ENCODE data around the gene PDGFB. TPM values are rescaled to one million over a fixed set of nuclear protein-coding genes. Genes with fewer than 3 reads are reported as not detected.

The PDGFB gene
- total RNA-seq, 5 donors from 2014 or later (not counting 1 experiment from before 2014, with no cell fraction given): 2.9 to 18.3 (median 4.6) TPM

GRCh38 chr22:39214383-39215069 lies 30.3 kb downstream of the PDGFB start:
- H3K27ac Mint-ChIP-seq: no peak overlapping the region
- CTCF ChIA-PET: interaction anchor here (1.1 to 1.6 kb wide), 3 partner anchors 29 to 98 kb away, joined by 3 to 7 read pairs (median 3); no protein-coding TSS in a partner anchor
- Histone ChIP-seq H3K27ac (ENCODE audit: low read length) (no peak overlapping the region), H3K4me1 (ENCODE audit: control insufficient read depth in 1 of 2, extremely low read depth in 1 of 2, insufficient read depth in 2 of 2, low read length in 2 of 2) (peaks cover 0 to 12% of the 10 kb centered on the region in 2 experiments), H3K27me3 (replicated peaks in 1 of 2; ENCODE audit: control insufficient read depth in 2 of 2, extremely low read depth in 1 of 2, insufficient read depth in 2 of 2, low read length in 1 of 2) (peaks cover 0 to 30% of the 10 kb centered on the region in 2 experiments), H3K4me3 (ENCODE audit: control insufficient read depth in 1 of 2, extremely low read depth in 1 of 2, low read length in 1 of 2) (no peak overlapping the region), H3K36me3 (ENCODE audit: control insufficient read depth in 2 of 2, extremely low read depth in 1 of 2, insufficient read depth in 1 of 2, low read length in 1 of 2) (no peaks in the 10 kb centered on the region), H3K9me3 (no peaks in the 10 kb centered on the region)
- POLR2A ChIA-PET: no interaction called here
- H3K9me3 Mint-ChIP-seq: no peaks in the 10 kb centered on the region
- H3K27me3 Mint-ChIP-seq: peaks cover 18 to 21% of the 10 kb centered on the region in 2 donors
- DNase-seq: no peak
- WGBS (ENCODE audit: insufficient coverage): 65% methylated on average over 5 of the region's 8 CpGs
- no peak overlapping the region for H3K4me3 Mint-ChIP-seq
- peaks cover 0 to 7% (median 4%) of the 10 kb centered on the region in 3 donors for H3K4me1 Mint-ChIP-seq
- ATAC-seq (replicated peaks in 1 of 4): no peak
- no peaks in the 10 kb centered on the region for H3K36me3 Mint-ChIP-seq

DNA sequence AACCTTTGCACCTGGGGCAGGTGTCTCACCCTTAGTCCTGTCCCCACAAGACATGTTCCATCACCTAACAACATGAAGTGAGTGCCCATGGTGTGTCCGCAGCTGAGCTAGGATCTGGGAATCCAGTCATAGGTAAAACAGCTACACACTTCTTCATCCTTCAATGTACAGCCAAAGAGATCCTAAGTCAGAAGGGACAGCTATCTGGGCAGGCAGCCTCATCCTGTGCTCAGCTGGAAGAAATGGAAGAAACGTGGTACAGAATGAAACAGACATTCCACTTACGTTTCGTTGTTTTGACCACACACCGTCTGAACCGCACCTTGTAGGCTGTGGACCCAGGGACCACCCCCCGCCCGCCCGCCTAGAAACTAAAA lies 30.8 kb downstream of the PDGFB start:
- Mint-ChIP-seq H3K36me3 (no peaks in the 10 kb centered on the region), H3K4me1 (peaks cover 0 to 7% (median 4%) of the 10 kb centered on the region in 3 donors), H3K27ac (no peak overlapping the region), H3K9me3 (no peaks in the 10 kb centered on the region), H3K4me3 (no peak overlapping the region), H3K27me3 (peaks cover 18 to 21% of the 10 kb centered on the region in 2 donors)
- peaks cover 0 to 27% of the 10 kb centered on the region in 2 experiments for H3K27me3 ChIP-seq (replicated peaks in 1 of 2; ENCODE audit: control insufficient read depth in 2 of 2, extremely low read depth in 1 of 2, insufficient read depth in 2 of 2, low read length in 1 of 2)
- H3K4me3 ChIP-seq (ENCODE audit: control insufficient read depth in 1 of 2, extremely low read depth in 1 of 2, low read length in 1 of 2): no peak overlapping the region
- H3K4me1 ChIP-seq (ENCODE audit: control insufficient read depth in 1 of 2, extremely low read depth in 1 of 2, insufficient read depth in 2 of 2, low read length in 2 of 2): peaks cover 0 to 12% of the 10 kb centered on the region in 2 experiments
- no peaks in the 10 kb centered on the region for H3K9me3 ChIP-seq
- no peaks in the 10 kb centered on the region for H3K36me3 ChIP-seq (ENCODE audit: control insufficient read depth in 2 of 2, extremely low read depth in 1 of 2, insufficient read depth in 1 of 2, low read length in 1 of 2)
- H3K27ac ChIP-seq (ENCODE audit: low read length): no peak overlapping the region
- ChIA-PET CTCF (no interaction called here), POLR2A (no interaction called here)
- no peak for DNase-seq
- 71% methylated on average over 7 of the region's 9 CpGs for WGBS (ENCODE audit: insufficient coverage)
- ATAC-seq (replicated peaks in 1 of 4): no peak

DNA sequence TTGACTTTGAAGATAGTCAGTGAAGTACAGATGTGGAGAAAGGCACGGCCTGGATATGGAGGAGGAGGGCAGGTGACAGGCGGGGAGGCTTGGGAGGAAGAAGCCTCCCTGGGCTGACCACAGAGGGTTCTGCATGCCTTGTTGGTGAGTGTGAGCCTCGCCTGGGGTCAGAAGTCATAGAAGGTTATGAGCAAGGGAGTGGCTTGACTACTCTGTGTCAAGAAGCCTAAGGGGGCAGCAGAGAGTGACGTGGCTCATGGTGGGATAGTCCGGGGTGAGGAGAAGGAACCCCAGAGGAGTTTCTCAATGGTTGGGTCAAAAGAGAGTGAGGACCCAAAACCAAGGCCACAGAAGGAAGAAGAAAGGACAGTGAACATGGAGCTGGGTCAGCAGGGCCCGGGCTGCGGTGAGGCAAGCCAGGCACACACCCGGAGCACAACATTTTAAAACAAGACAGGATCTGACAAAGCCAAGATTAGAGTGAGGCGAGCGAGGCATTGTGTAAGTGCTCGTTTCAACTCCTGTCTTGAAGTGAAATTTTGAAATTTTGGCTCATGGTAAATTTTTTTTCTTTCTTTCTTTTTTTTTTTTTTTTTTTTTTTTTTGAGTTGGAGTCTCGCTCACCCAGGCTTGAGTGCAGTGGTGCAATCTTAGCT lies 31.9 kb downstream of the PDGFB start:
- POLR2A ChIA-PET: interaction anchor here in 1 of 2 donors (0.6 kb wide), 1 partner anchor 1357 kb away, joined by 4 read pairs; no protein-coding TSS in a partner anchor
- no peaks in the 10 kb centered on the region for H3K36me3 ChIP-seq (ENCODE audit: control insufficient read depth in 2 of 2, extremely low read depth in 1 of 2, insufficient read depth in 1 of 2, low read length in 1 of 2)
- Mint-ChIP-seq H3K27ac (no peak overlapping the region), H3K36me3 (no peaks in the 10 kb centered on the region), H3K4me3 (no peak overlapping the region), H3K27me3 (peaks cover 18 to 21% of the 10 kb centered on the region in 2 donors), H3K9me3 (no peaks in the 10 kb centered on the region), H3K4me1 (peaks cover 4 to 10% (median 4%) of the 10 kb centered on the region in 3 donors)
- H3K4me3 ChIP-seq (ENCODE audit: control insufficient read depth in 1 of 2, extremely low read depth in 1 of 2, low read length in 1 of 2): no peak overlapping the region
- H3K27me3 ChIP-seq (replicated peaks in 1 of 2; ENCODE audit: control insufficient read depth in 2 of 2, extremely low read depth in 1 of 2, insufficient read depth in 2 of 2, low read length in 1 of 2): peaks cover 0 to 29% of the 10 kb centered on the region in 2 experiments
- no peak overlapping the region for H3K27ac ChIP-seq (ENCODE audit: low read length)
- no peak for DNase-seq
- 46% methylated on average over 7 of the region's 12 CpGs for whole genome bisulfite sequencing (ENCODE audit: insufficient coverage)
- CTCF ChIA-PET: interaction anchor here in 1 of 2 donors (0.7 kb wide), 1 partner anchor 42 kb away, joined by 3 read pairs; no protein-coding TSS in a partner anchor
- H3K9me3 ChIP-seq: no peaks in the 10 kb centered on the region
- ATAC-seq (replicated peaks in 1 of 4): no peak
- peaks cover 0 to 12% of the 10 kb centered on the region in 2 experiments for H3K4me1 ChIP-seq (ENCODE audit: control insufficient read depth in 1 of 2, extremely low read depth in 1 of 2, insufficient read depth in 2 of 2, low read length in 2 of 2)

GRCh38 chr22:39209756-39210155 lies 35.0 kb downstream of the PDGFB start:
- Histone ChIP-seq H3K36me3 (ENCODE audit: control insufficient read depth in 2 of 2, extremely low read depth in 1 of 2, insufficient read depth in 1 of 2, low read length in 1 of 2) (no peaks in the 10 kb centered on the region), H3K4me3 (ENCODE audit: control insufficient read depth in 1 of 2, extremely low read depth in 1 of 2, low read length in 1 of 2) (no peak overlapping the region), H3K9me3 (no peaks in the 10 kb centered on the region), H3K27ac (ENCODE audit: low read length) (no peak overlapping the region), H3K4me1 (ENCODE audit: control insufficient read depth in 1 of 2, extremely low read depth in 1 of 2, insufficient read depth in 2 of 2, low read length in 2 of 2) (peaks cover 0 to 30% of the 10 kb centered on the region in 2 experiments), H3K27me3 (replicated peaks in 1 of 2; ENCODE audit: control insufficient read depth in 2 of 2, extremely low read depth in 1 of 2, insufficient read depth in 2 of 2, low read length in 1 of 2) (peaks cover 0 to 14% of the 10 kb centered on the region in 2 experiments)
- ChIA-PET CTCF (no interaction called here), POLR2A (no interaction called here)
- H3K4me1 Mint-ChIP-seq: peaks cover 23 to 26% (median 24%) of the 10 kb centered on the region in 3 donors
- no peaks in the 10 kb centered on the region for H3K36me3 Mint-ChIP-seq
- 86% methylated on average over 8 of the region's 9 CpGs for WGBS (ENCODE audit: insufficient coverage)
- peaks cover 13 to 22% of the 10 kb centered on the region in 2 donors for H3K27me3 Mint-ChIP-seq
- no peak for DNase-seq
- no peak overlapping the region for H3K4me3 Mint-ChIP-seq
- no peak overlapping the region for H3K27ac Mint-ChIP-seq
- ATAC-seq (replicated peaks in 1 of 4): no peak
- H3K9me3 Mint-ChIP-seq: no peaks in the 10 kb centered on the region

DNA sequence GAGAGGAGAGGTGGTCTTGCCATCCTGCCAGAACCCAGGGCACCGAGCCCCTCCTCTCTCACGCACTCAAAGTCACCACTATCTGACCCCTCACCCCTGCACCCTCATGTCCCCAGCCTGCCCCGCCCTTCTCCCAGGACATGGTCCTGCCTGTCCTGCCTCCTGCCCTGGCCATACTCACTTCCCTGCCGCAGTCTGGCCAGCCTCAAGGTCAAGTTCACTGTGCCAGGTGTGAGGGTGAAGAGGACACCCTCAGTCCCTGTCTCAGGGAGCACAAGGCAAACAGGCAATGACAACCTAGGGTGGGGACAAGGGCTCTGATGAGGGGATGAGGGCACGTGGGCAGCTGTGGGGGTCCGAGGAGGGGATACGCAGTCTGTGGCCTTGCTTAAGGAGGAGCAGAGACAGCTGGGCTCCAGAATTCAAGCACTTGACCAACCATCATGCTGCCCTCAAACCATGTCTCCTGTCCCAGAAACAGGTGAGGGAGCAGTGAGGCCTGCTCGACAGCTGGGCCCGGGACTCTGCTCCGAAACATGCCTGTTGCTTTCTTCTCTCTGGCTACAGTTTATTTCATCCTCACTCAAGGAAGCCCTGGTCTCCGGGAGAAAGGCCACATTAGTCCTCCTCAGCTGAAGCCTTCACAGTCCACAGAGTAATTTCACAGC lies 36.6 kb downstream of the PDGFB start:
- Histone ChIP-seq H3K4me3 (ENCODE audit: control insufficient read depth in 1 of 2, extremely low read depth in 1 of 2, low read length in 1 of 2) (no peak overlapping the region), H3K9me3 (no peaks in the 10 kb centered on the region), H3K4me1 (ENCODE audit: control insufficient read depth in 1 of 2, extremely low read depth in 1 of 2, insufficient read depth in 2 of 2, low read length in 2 of 2) (peaks cover 0 to 36% of the 10 kb centered on the region in 2 experiments), H3K27ac (ENCODE audit: low read length) (no peak overlapping the region), H3K36me3 (ENCODE audit: control insufficient read depth in 2 of 2, extremely low read depth in 1 of 2, insufficient read depth in 1 of 2, low read length in 1 of 2) (no peaks in the 10 kb centered on the region), H3K27me3 (replicated peaks in 1 of 2; ENCODE audit: control insufficient read depth in 2 of 2, extremely low read depth in 1 of 2, insufficient read depth in 2 of 2, low read length in 1 of 2) (peaks cover 0 to 8% of the 10 kb centered on the region in 2 experiments)
- ChIA-PET POLR2A (interaction anchor here in 1 of 2 donors (0.7 kb wide), 2 partner anchors 570 to 672 kb away, joined by 3 to 5 read pairs; no protein-coding TSS in a partner anchor), CTCF (interaction anchor here in 1 of 2 donors (0.8 kb wide), 1 partner anchor 29 kb away, joined by 4 read pairs; no protein-coding TSS in a partner anchor)
- Mint-ChIP-seq H3K4me3 (peak overlapping the region in 1 of 3 donors; percentile 48), H3K36me3 (no peaks in the 10 kb centered on the region), H3K27ac (peak overlapping the region in 1 of 2 donors; percentile 9), H3K4me1 (peaks cover 23 to 27% (median 24%) of the 10 kb centered on the region in 3 donors), H3K9me3 (no peaks in the 10 kb centered on the region), H3K27me3 (peaks cover 6 to 12% of the 10 kb centered on the region in 2 donors)
- 91% methylated on average over 3 of the region's 11 CpGs for WGBS (ENCODE audit: insufficient coverage)
- ATAC-seq (replicated peaks in 1 of 4) (no peak), DNase-seq (no peak)

Data from T-cell (primary cell).